GM19099 (cell line): Measurements from ENCODE around the gene YPEL2.

Source experiments
- POLR2A ChIP-seq: IDR thresholded peaks from 3 replicates; pipeline ENCODE4 v1.6.1; 2011; ENCODE audit warnings: low read depth; ENCODE audit not compliant: insufficient read length; ENCODE audit errors: extremely low read depth

The YPEL2 gene

GRCh38 chr17:59439741-59440211, 108.3 kb downstream of the YPEL2 start:
- TF ChIP-seq POLR2A = no peak

- no peak for TF ChIP-seq POLR2A
Observed at GRCh38 chr17:59440757-59441463, 109.5 kb downstream of the YPEL2 start.

- TF ChIP-seq POLR2A = no peak
Observed at GRCh38 chr17:59441464-59442096, 110.1 kb downstream of the YPEL2 start.

GRCh38 chr17:59443106-59443505, 111.7 kb downstream of the YPEL2 start:
- TF ChIP-seq POLR2A = no peak
